ENCODE measurements around the gene NOS1AP.
A peak's percentile ranks its signal among the peaks of the same experiment; 100 is the strongest.
"Not testable (repeated sequence)": the region's sequence is repeated elsewhere in the genome, so short reads cannot be mapped to it uniquely, and the experiment has no call there.

The NOS1AP gene

GRCh38 chr1:162059721-162060120 lies 9.8 kb upstream of the NOS1AP start:
- Histone ChIP-seq H3K27ac (ENCODE audit: low read depth, low read length) (no peak overlapping the region), H3K36me3 (ENCODE audit: insufficient read depth, low read length) (no peaks in the 10 kb centered on the region), H3K4me1 (ENCODE audit: insufficient read depth, low read length) (no peaks in the 10 kb centered on the region), H3K9me3 (ENCODE audit: low read length) (no peaks in the 10 kb centered on the region), H3K9ac (ENCODE audit: low read length) (no peak overlapping the region), H3K27me3 (ENCODE audit: control insufficient read depth in 1 of 2, insufficient read depth in 2 of 2, low read length in 2 of 2) (no peaks in the 10 kb centered on the region), H3K4me3 (ENCODE audit: low read depth in 1 of 2, low read length in 2 of 2) (no peak overlapping the region)

GRCh38 chr1:162060314-162060713 lies 9.2 kb upstream of the NOS1AP start:
- Histone ChIP-seq H3K27me3 (ENCODE audit: control insufficient read depth in 1 of 2, insufficient read depth in 2 of 2, low read length in 2 of 2) (no peaks in the 10 kb centered on the region), H3K4me1 (ENCODE audit: insufficient read depth, low read length) (no peaks in the 10 kb centered on the region), H3K27ac (ENCODE audit: low read depth, low read length) (no peak overlapping the region), H3K9ac (ENCODE audit: low read length) (no peak overlapping the region), H3K9me3 (ENCODE audit: low read length) (no peaks in the 10 kb centered on the region), H3K36me3 (ENCODE audit: insufficient read depth, low read length) (no peaks in the 10 kb centered on the region), H3K4me3 (ENCODE audit: low read depth in 1 of 2, low read length in 2 of 2) (no peak overlapping the region)

- no peak overlapping the region for H3K27ac ChIP-seq (ENCODE audit: low read depth, low read length)
- no peaks in the 10 kb centered on the region for H3K4me1 ChIP-seq (ENCODE audit: insufficient read depth, low read length)
- no peaks in the 10 kb centered on the region for H3K9me3 ChIP-seq (ENCODE audit: low read length)
- H3K36me3 ChIP-seq (ENCODE audit: insufficient read depth, low read length), result no peaks in the 10 kb centered on the region
- H3K27me3 ChIP-seq (ENCODE audit: control insufficient read depth in 1 of 2, insufficient read depth in 2 of 2, low read length in 2 of 2), result no peaks in the 10 kb centered on the region
- H3K4me3 ChIP-seq (ENCODE audit: low read depth in 1 of 2, low read length in 2 of 2), result no peak overlapping the region
- H3K9ac ChIP-seq (ENCODE audit: low read length), result no peak overlapping the region
These were observed 6.9 kb upstream of the NOS1AP start for GRCh38 chr1:162062542-162063015.

GRCh38 chr1:162065016-162065415 lies 4.5 kb upstream of the NOS1AP start:
- Histone ChIP-seq H3K9me3 (ENCODE audit: low read length) (no peaks in the 10 kb centered on the region), H3K4me1 (ENCODE audit: insufficient read depth, low read length) (peaks cover 3% of the 10 kb centered on the region), H3K27me3 (ENCODE audit: control insufficient read depth in 1 of 2, insufficient read depth in 2 of 2, low read length in 2 of 2) (no peaks in the 10 kb centered on the region), H3K9ac (ENCODE audit: low read length) (no peak overlapping the region), H3K27ac (ENCODE audit: low read depth, low read length) (no peak overlapping the region), H3K4me3 (ENCODE audit: low read depth in 1 of 2, low read length in 2 of 2) (no peak overlapping the region), H3K36me3 (ENCODE audit: insufficient read depth, low read length) (no peaks in the 10 kb centered on the region)

- not testable (repeated sequence) for H3K27ac ChIP-seq (ENCODE audit: low read depth, low read length); H3K9me3 ChIP-seq (ENCODE audit: low read length); H3K36me3 ChIP-seq (ENCODE audit: insufficient read depth, low read length); H3K9ac ChIP-seq (ENCODE audit: low read length); H3K27me3 ChIP-seq (ENCODE audit: control insufficient read depth in 1 of 2, insufficient read depth in 2 of 2, low read length in 2 of 2); H3K4me3 ChIP-seq (ENCODE audit: low read depth in 1 of 2, low read length in 2 of 2); H3K4me1 ChIP-seq (ENCODE audit: insufficient read depth, low read length)
These were observed 2.7 kb upstream of the NOS1AP start for GRCh38 chr1:162066836-162067235.

GRCh38 chr1:162067466-162067865 lies 2.0 kb upstream of the NOS1AP start:
- no peak overlapping the region for H3K4me3 ChIP-seq (ENCODE audit: low read depth in 1 of 2, low read length in 2 of 2)
- H3K9ac ChIP-seq (ENCODE audit: low read length), result no peak overlapping the region
- H3K27ac ChIP-seq (ENCODE audit: low read depth, low read length), result no peak overlapping the region
- no peaks in the 10 kb centered on the region for H3K9me3 ChIP-seq (ENCODE audit: low read length)
- no peaks in the 10 kb centered on the region for H3K36me3 ChIP-seq (ENCODE audit: insufficient read depth, low read length)
- peaks cover 15% of the 10 kb centered on the region for H3K4me1 ChIP-seq (ENCODE audit: insufficient read depth, low read length)
- no peaks in the 10 kb centered on the region for H3K27me3 ChIP-seq (ENCODE audit: control insufficient read depth in 1 of 2, insufficient read depth in 2 of 2, low read length in 2 of 2)

GRCh38 chr1:162068301-162068700 lies 1.2 kb upstream of the NOS1AP start:
- Histone ChIP-seq H3K27me3 (ENCODE audit: control insufficient read depth in 1 of 2, insufficient read depth in 2 of 2, low read length in 2 of 2) (no peaks in the 10 kb centered on the region), H3K4me3 (ENCODE audit: low read depth in 1 of 2, low read length in 2 of 2) (no peak overlapping the region), H3K9me3 (ENCODE audit: low read length) (no peaks in the 10 kb centered on the region), H3K4me1 (ENCODE audit: insufficient read depth, low read length) (peaks cover 18% of the 10 kb centered on the region), H3K27ac (ENCODE audit: low read depth, low read length) (no peak overlapping the region), H3K36me3 (ENCODE audit: insufficient read depth, low read length) (no peaks in the 10 kb centered on the region), H3K9ac (ENCODE audit: low read length) (no peak overlapping the region)

GRCh38 chr1:162070094-162070748 lies 730 bp downstream of the NOS1AP start:
- no peaks in the 10 kb centered on the region for H3K27me3 ChIP-seq (ENCODE audit: control insufficient read depth in 1 of 2, insufficient read depth in 2 of 2, low read length in 2 of 2)
- peak overlapping the region; percentile 19 for H3K9ac ChIP-seq (ENCODE audit: low read length)
- H3K9me3 ChIP-seq (ENCODE audit: low read length), result no peaks in the 10 kb centered on the region
- peaks cover 18% of the 10 kb centered on the region for H3K4me1 ChIP-seq (ENCODE audit: insufficient read depth, low read length)
- no peaks in the 10 kb centered on the region for H3K36me3 ChIP-seq (ENCODE audit: insufficient read depth, low read length)
- H3K27ac ChIP-seq (ENCODE audit: low read depth, low read length), result no peak overlapping the region
- H3K4me3 ChIP-seq (ENCODE audit: low read depth in 1 of 2, low read length in 2 of 2), result peak overlapping the region; percentile 55 to 72

GRCh38 chr1:162070825-162071224 lies 1.3 kb downstream of the NOS1AP start:
- Histone ChIP-seq H3K9ac (ENCODE audit: low read length) (no peak overlapping the region), H3K27me3 (ENCODE audit: control insufficient read depth in 1 of 2, insufficient read depth in 2 of 2, low read length in 2 of 2) (no peaks in the 10 kb centered on the region), H3K4me1 (ENCODE audit: insufficient read depth, low read length) (peaks cover 18% of the 10 kb centered on the region), H3K36me3 (ENCODE audit: insufficient read depth, low read length) (no peaks in the 10 kb centered on the region), H3K27ac (ENCODE audit: low read depth, low read length) (no peak overlapping the region), H3K9me3 (ENCODE audit: low read length) (no peaks in the 10 kb centered on the region), H3K4me3 (ENCODE audit: low read depth in 1 of 2, low read length in 2 of 2) (peak overlapping the region; percentile 55 to 72)

- Histone ChIP-seq H3K4me3 (ENCODE audit: low read depth in 1 of 2, low read length in 2 of 2) (no peak overlapping the region), H3K4me1 (ENCODE audit: insufficient read depth, low read length) (peaks cover 18% of the 10 kb centered on the region), H3K27me3 (ENCODE audit: control insufficient read depth in 1 of 2, insufficient read depth in 2 of 2, low read length in 2 of 2) (no peaks in the 10 kb centered on the region), H3K9ac (ENCODE audit: low read length) (no peak overlapping the region), H3K36me3 (ENCODE audit: insufficient read depth, low read length) (no peaks in the 10 kb centered on the region), H3K27ac (ENCODE audit: low read depth, low read length) (no peak overlapping the region), H3K9me3 (ENCODE audit: low read length) (no peaks in the 10 kb centered on the region)
These were observed 3.2 kb downstream of the NOS1AP start for GRCh38 chr1:162072740-162073139.

GRCh38 chr1:162074276-162075005 lies 5.0 kb downstream of the NOS1AP start:
- H3K4me1 ChIP-seq (ENCODE audit: insufficient read depth, low read length), result peaks cover 15% of the 10 kb centered on the region
- no peak overlapping the region for H3K27ac ChIP-seq (ENCODE audit: low read depth, low read length)
- H3K4me3 ChIP-seq (ENCODE audit: low read depth in 1 of 2, low read length in 2 of 2), result no peak overlapping the region
- H3K36me3 ChIP-seq (ENCODE audit: insufficient read depth, low read length), result no peaks in the 10 kb centered on the region
- no peaks in the 10 kb centered on the region for H3K9me3 ChIP-seq (ENCODE audit: low read length)
- no peaks in the 10 kb centered on the region for H3K27me3 ChIP-seq (ENCODE audit: control insufficient read depth in 1 of 2, insufficient read depth in 2 of 2, low read length in 2 of 2)
- no peak overlapping the region for H3K9ac ChIP-seq (ENCODE audit: low read length)

GRCh38 chr1:162075862-162076261 lies 6.4 kb downstream of the NOS1AP start:
- Histone ChIP-seq H3K27me3 (ENCODE audit: control insufficient read depth in 1 of 2, insufficient read depth in 2 of 2, low read length in 2 of 2) (no peaks in the 10 kb centered on the region), H3K27ac (ENCODE audit: low read depth, low read length) (no peak overlapping the region), H3K4me1 (ENCODE audit: insufficient read depth, low read length) (peaks cover 27% of the 10 kb centered on the region), H3K36me3 (ENCODE audit: insufficient read depth, low read length) (no peaks in the 10 kb centered on the region), H3K9ac (ENCODE audit: low read length) (no peak overlapping the region), H3K4me3 (ENCODE audit: low read depth in 1 of 2, low read length in 2 of 2) (no peak overlapping the region), H3K9me3 (ENCODE audit: low read length) (no peaks in the 10 kb centered on the region)
